Choroid plexus epithelial cell (primary cell): ENCODE results near the gene NECTIN4.
"Not testable (repeated sequence)": the region's sequence is repeated elsewhere in the genome, so short reads cannot be mapped to it uniquely, and the experiment has no call there.

Experiments used
- DNase-seq: peaks from one replicate; pipeline ENCODE4 v3.0.0-alpha.2; 2010; ENCODE audit warnings: low read depth
- H3K4me3 ChIP-seq: 2 replicates; pipeline ENCODE4 v1.5.1; 2011; ENCODE audit warnings: low read depth, mild to moderate bottlenecking, control low read depth, low read length, moderate library complexity
- TF ChIP-seq, protein P1 (sequence below): conservative IDR thresholded peaks from 2 replicates; pipeline ENCODE4 v1.5.1; 2011; ENCODE audit warnings: low read depth, mild to moderate bottlenecking, control low read depth, inconsistent platforms, low read length, moderate library complexity

The NECTIN4 gene

DNA sequence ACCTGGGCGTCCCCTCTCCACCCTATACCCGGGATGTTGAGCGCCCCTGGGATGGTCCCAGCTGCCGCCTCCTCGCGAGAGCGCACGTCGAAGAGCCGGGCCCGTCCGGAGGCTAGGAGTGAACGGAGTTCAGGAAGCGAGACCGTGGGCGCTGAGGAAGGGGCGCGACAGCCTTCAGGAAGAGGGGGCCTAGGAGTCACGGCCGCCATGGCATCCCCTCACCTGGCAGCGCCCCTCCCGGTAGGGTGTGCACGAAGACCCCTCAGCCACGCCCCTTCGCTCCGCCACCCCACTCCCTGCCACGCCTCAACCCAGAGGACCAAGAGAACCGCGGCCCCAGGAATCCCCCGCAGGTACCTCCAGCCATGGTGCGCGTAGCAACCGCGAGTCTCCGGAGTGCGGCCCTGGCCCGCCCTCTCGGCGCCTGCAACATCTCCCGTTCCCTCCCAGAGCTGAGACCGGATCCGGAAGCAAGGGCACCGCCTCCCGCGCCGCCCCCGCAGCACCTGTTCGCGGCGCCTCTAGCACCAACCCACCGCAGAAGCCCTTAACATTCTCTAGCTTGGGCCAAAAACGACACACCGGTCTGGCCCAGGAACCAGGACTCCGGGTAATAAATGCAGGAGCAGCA, 50.7 kb downstream of the NECTIN4 start, which contains the start of gene TSTD1:
TSTD1 (minus strand) TSS at position 442 of the 631 bp plus-strand sequence; CDS start at position 367, 75 bp downstream.
- H3K4me3 ChIP-seq = peak within 1 kb of the TSS; percentile 53
- TF ChIP-seq, protein P1, sequence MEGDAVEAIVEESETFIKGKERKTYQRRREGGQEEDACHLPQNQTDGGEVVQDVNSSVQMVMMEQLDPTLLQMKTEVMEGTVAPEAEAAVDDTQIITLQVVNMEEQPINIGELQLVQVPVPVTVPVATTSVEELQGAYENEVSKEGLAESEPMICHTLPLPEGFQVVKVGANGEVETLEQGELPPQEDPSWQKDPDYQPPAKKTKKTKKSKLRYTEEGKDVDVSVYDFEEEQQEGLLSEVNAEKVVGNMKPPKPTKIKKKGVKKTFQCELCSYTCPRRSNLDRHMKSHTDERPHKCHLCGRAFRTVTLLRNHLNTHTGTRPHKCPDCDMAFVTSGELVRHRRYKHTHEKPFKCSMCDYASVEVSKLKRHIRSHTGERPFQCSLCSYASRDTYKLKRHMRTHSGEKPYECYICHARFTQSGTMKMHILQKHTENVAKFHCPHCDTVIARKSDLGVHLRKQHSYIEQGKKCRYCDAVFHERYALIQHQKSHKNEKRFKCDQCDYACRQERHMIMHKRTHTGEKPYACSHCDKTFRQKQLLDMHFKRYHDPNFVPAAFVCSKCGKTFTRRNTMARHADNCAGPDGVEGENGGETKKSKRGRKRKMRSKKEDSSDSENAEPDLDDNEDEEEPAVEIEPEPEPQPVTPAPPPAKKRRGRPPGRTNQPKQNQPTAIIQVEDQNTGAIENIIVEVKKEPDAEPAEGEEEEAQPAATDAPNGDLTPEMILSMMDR = no peak
- DNase-seq = peak; percentile 14

DNA sequence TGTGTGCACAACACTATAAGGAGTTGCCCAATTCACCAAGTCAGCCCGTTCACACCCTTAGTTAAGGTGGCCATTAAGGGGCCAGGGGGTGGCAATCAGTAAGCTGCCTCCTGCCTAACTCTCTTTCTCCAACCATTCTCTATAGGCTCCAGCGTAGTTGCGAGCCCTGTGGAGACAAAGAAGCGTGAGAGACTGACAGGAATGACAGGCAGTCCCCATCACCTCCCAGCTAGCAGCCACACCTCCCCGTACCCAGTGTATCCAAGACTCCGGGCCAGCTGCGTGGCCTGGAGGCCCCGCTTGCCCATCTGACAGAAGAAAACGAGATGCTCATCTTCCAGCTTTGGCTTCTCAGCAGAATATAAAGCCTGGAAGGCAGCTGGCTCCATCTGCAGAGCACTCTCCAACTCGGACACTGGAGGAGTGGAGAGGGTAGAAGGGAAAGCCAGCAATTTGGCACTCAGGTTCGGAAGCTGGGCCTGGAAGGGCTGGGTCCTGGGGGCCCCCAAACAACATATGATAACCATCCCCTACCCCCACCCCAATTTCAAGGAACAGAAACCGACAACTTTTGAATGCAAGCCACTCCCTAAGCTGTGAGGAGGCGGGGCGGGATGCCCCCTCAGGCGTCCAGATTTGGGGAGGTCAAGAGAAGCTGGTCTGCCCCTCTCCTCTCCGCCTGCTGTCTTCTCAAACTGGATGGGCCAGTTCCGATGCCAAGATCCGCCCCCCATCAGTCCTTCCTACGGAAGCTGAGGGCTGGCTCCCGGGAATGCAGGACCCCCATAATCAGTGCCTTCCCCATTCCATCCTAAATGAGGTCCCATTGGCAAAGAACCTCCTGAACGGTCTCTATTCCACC, 51.5 kb downstream of the NECTIN4 start:
- DNase-seq = no peak
- TF ChIP-seq, protein P1 = no peak
- peak overlapping the region; percentile 53 for H3K4me3 ChIP-seq

DNA sequence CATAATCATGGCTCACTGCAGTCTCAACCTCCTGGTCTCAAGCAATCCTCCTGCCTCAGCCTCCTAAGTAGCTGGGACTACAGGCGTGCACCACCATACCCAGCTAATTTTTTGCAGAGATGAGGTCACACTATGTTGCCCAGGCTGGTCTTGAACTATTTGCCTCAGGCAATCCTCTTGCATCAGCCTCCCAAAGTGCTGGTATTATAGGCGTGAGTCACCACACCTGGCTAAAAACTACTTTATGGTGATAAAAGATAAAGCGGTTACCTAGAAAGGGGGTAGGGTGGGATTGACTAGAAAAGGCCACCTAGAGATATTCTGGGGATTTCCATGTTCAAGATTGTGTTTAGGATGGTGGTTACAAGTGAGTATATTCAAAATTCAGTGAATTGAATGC, 55.6 kb downstream of the NECTIN4 start:
- no peak overlapping the region for H3K4me3 ChIP-seq
- DNase-seq = no peak
- TF ChIP-seq, protein P1 = no peak

DNA sequence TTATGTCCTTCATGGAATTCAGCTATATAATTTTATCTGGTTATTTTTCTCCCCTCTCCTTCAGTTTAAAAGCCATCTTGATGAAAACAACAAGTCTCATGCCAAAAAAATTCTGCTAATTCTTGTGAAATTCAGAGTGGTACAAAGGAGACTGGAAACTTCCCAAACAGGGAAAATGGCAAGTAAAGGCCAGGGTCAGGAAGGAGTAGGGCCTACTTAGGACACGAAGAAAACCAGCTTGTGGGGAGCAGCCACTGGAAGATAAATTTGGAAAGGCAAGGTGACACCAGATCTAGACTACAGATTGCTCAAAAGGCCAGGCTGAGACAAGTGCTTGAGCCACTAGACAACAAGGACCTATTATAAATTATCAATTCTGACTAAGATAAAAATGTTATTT, 56.9 kb downstream of the NECTIN4 start:
- no peak for DNase-seq
- no peak overlapping the region for H3K4me3 ChIP-seq
- TF ChIP-seq, protein P1 = no peak

DNA sequence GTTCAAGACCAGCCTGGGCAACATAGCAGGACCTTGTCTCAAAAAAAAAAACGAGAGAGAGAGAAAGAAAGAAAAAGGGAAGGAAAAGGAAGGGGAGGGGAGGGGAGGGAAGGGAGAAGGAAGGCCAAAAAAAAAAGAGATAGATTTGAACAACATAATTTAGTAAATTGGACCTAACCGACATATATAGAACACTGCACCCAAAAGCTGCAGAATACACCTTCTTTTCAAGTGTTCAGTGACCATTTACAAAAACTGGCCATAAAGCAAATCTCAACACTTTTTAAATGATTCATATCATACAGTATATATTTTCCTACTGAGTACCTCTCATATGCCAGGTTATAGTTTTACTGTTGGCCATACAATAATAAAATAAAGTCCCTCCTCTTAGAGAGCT, 57.5 kb downstream of the NECTIN4 start:
- no peak overlapping the region for H3K4me3 ChIP-seq
- TF ChIP-seq, protein P1 = no peak
- no peak for DNase-seq

DNA sequence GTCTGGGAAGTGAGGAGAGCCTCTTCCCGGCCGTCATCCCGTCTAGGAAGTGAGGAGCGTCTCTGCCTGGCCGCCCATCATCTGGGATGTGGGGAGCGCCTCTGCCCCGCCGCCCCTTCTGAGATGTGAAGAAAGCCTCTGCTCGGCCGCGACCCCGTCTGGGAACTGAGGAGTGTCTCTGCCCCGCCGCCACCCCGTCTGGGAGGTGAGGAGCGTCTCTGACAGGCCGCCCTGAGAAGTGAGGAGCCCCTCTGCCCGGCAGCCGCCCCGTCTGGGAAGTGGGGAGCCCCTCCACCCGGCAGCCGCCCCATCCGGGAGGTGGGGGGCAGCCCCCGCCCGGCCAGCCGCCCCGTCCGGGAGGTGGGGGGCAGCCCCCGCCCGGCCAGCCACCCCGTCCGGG, 59.9 kb downstream of the NECTIN4 start:
- H3K4me3 ChIP-seq, DNase-seq: not testable (repeated sequence)

DNA sequence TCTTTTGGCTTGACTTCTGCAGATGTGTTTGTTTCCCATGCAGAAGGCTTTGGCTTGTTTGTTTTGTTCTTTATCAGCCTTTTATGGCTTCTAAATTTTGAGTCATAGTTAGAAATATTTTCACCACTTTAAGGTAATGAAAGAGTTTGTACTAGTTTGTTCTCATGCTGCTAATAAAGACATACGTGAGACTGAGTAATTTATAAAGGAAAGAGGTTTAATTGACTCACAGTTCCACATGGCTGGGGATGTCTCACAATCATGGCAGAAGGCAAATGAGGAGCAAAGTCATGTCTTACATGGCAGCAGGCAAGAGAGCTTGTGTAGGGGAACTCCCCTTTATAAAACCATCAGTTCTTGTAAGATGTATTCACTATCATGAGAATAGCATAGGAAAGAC, 62.4 kb downstream of the NECTIN4 start:
- DNase-seq, H3K4me3 ChIP-seq: not testable (repeated sequence)

DNA sequence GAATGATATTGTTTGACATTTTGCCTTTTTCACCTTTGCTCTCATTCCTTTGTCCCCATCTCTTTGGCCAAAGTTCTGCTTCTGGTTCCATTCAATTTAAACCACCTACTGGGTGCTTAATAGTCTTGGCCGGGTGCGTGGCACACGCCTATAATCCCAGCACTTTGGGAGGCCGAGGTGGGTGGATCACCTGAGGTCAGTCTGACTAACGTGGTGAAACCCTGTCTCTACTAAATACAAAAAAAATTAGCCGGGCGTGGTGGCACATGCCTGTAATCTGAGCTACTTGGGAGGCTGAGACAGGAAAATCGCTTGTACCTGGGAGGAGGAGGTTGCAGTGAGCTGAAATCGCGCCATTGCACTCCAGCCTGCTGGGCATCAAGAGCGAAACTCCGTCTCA, 66.9 kb downstream of the NECTIN4 start:
- not testable (repeated sequence) for DNase-seq, H3K4me3 ChIP-seq
